ENCODE results near the gene SLC1A2. TPM values are rescaled to one million over a fixed set of nuclear protein-coding genes. Genes with fewer than 3 reads are reported as not detected.

SLC1A2 gene
- total and polyA plus RNA-seq, 3 donors from 2014 or later, result 0.74 to 7.5 (median 1.1) TPM

DNA sequence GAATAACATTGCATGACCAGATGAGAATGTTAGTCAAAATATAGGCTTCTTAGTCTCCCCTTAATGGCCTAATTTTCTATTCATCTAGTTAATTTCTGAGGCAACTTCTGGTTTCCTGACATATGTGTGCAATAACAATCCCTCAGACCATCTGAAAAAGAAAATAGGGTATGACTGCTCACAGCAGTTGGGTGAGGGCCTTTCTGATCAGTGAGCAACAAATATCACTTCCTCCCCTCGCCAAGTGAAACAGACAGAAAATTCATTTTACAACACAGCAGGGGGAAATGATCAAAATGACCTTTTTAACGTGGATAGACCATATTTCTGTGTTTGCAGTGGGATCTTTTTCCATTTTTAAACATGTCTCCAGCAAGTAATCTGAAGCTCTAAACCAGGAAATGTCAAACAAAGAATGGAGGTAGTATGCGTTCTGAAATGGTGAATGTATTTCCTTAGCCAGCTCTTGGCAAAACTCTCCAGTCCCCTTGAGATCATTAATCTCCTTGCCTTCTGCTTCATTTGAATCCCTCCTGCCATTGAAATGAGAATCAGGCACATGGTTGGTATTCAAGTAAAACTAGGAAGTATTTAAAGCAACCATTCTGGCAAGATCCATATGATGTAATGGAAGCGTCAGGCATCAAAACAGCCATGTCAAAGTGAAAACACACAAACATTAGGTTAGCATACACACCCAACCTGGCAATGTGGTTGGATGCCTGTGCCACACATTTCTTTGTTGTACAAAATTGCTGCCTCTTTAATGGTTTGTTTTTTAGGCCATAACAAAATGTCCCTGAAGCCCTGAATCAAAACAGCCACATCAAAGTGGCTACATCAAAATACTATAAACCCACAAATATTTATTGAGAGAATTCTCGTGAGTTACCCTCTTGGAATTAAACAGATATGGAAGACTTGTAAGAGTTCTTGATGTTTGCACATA is 100.1 kb downstream of the SLC1A2 start:
- Histone ChIP-seq H3K9me3 (no peaks in the 10 kb centered on the region), H3K27me3 (no peaks in the 10 kb centered on the region), H3K4me3 (no peak overlapping the region), H3K36me3 (ENCODE audit: low read depth, missing control alignments) (no peaks in the 10 kb centered on the region), H3K4me1 (no peaks in the 10 kb centered on the region), H3K27ac (no peak overlapping the region)
- TF ChIP-seq, protein P1, sequence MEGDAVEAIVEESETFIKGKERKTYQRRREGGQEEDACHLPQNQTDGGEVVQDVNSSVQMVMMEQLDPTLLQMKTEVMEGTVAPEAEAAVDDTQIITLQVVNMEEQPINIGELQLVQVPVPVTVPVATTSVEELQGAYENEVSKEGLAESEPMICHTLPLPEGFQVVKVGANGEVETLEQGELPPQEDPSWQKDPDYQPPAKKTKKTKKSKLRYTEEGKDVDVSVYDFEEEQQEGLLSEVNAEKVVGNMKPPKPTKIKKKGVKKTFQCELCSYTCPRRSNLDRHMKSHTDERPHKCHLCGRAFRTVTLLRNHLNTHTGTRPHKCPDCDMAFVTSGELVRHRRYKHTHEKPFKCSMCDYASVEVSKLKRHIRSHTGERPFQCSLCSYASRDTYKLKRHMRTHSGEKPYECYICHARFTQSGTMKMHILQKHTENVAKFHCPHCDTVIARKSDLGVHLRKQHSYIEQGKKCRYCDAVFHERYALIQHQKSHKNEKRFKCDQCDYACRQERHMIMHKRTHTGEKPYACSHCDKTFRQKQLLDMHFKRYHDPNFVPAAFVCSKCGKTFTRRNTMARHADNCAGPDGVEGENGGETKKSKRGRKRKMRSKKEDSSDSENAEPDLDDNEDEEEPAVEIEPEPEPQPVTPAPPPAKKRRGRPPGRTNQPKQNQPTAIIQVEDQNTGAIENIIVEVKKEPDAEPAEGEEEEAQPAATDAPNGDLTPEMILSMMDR (IDR thresholded peaks at IDR 0.05), result no peak
- TF ChIP-seq POLR2A (IDR thresholded peaks at IDR 0.05), result no peak
- no peak for DNase-seq
- intact Hi-C loops (cut with DNase I; ENCODE audit: low total_unique reads), result no loop called here
- WGBS, 2 donors, result 77 to 81% methylated on average over 5 of the region's 5 CpGs

DNA sequence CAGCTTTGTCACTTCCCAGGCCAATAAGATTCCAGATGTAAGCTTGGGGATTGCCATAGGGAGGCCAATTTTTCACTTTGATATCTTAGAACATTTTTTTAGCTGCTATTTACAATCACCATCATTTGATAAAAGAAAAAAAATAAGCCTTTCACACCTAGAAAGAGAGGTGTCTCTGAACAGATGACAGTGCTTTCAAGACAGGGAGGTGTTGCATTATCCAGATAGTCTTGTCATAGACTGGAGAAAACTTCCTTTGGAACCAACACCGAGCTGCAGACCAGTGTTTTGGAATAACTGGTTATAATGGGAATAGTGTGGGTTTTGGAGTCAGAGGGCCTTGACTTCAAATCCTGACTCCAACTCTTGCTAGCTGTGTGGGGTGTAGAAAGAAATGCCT is 101.0 kb downstream of the SLC1A2 start:
- intact Hi-C loops (cut with DNase I; ENCODE audit: low total_unique reads), result no loop called here
- TF ChIP-seq, protein P1 (IDR thresholded peaks at IDR 0.05), result no peak
- TF ChIP-seq POLR2A (IDR thresholded peaks at IDR 0.05), result no peak

DNA sequence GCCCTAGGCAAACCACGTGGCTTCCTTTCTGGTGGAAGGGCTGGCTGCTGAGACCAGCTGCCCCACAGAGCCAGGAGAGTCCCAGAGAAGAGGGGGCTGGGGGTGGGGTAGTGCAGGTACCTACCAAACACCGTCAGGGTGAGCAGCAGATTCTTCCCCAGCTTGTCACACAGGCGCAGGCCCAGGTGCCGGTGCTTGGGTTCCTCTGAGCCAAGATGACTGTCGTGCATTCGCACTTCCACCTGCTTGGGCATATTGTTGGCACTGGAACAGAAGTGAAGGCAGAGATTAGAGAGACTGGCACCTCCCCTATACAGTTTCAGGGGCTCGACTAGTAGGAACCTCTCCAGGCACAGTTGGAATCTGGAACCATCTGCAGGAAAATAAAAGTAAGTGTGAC is 102.1 kb downstream of the SLC1A2 start:
- no peaks in the 10 kb centered on the region for H3K36me3 ChIP-seq (ENCODE audit: low read depth, missing control alignments)
- no peaks in the 10 kb centered on the region for H3K27me3 ChIP-seq
- no peak overlapping the region for H3K4me3 ChIP-seq
- DNase-seq, result no peak
- H3K27ac ChIP-seq, result no peak overlapping the region
- no peak for TF ChIP-seq POLR2A (IDR thresholded peaks at IDR 0.05)
- TF ChIP-seq, protein P1 (IDR thresholded peaks at IDR 0.05), result no peak
- WGBS, 2 donors, result 88 to 95% methylated on average over 7 of the region's 7 CpGs
- no peaks in the 10 kb centered on the region for H3K4me1 ChIP-seq
- no peaks in the 10 kb centered on the region for H3K9me3 ChIP-seq
- intact Hi-C loops (cut with DNase I; ENCODE audit: low total_unique reads), result no loop called here

More for the DNA sequence above, 101.0 kb downstream of the SLC1A2 start:
- H3K27me3 ChIP-seq, result no peaks in the 10 kb centered on the region
- no peak for DNase-seq
- no peak overlapping the region for H3K27ac ChIP-seq
- WGBS, 2 donors, result 81 to 89% methylated on average over 1 of the region's 1 CpG
- no peaks in the 10 kb centered on the region for H3K9me3 ChIP-seq
- H3K4me3 ChIP-seq, result no peak overlapping the region
- no peaks in the 10 kb centered on the region for H3K36me3 ChIP-seq (ENCODE audit: low read depth, missing control alignments)
- H3K4me1 ChIP-seq, result no peaks in the 10 kb centered on the region

DNA sequence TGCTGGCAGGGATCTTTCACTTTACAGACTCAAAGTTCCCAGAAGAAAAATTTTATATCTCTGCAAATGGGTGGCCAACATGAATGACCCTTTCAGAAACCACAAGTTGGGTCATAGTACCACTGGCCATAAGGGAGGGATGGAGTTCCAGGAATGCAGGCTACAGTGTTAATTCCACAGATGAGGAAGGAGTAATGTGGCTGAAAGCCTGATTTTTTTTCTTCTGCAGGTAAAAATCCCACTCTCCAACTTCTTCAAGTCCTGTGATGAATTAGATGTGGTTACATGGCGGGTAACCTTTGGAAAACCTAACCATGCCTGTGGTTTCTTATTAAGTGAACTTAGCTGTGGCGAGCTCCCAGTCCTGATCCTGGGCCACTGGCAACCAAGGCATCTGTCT is 103.2 kb downstream of the SLC1A2 start:
- WGBS, 2 donors, result 91 to 100% methylated on average over 2 of the region's 2 CpGs
- TF ChIP-seq, protein P1 (IDR thresholded peaks at IDR 0.05), result no peak
- TF ChIP-seq POLR2A (IDR thresholded peaks at IDR 0.05), result no peak
- H3K4me1 ChIP-seq, result no peaks in the 10 kb centered on the region

More for the DNA sequence above, 103.2 kb downstream of the SLC1A2 start:
- no peak overlapping the region for H3K27ac ChIP-seq
- no peaks in the 10 kb centered on the region for H3K9me3 ChIP-seq
- H3K36me3 ChIP-seq (ENCODE audit: low read depth, missing control alignments), result no peaks in the 10 kb centered on the region
- H3K4me3 ChIP-seq, result no peak overlapping the region
- intact Hi-C loops (cut with DNase I; ENCODE audit: low total_unique reads), result no loop called here
- no peak for DNase-seq
- H3K27me3 ChIP-seq, result no peaks in the 10 kb centered on the region
